HFFc6 (cell line): ENCODE results near the gene VPREB3. TPM values are rescaled to one million over a fixed set of nuclear protein-coding genes. Genes with fewer than 3 reads are reported as not detected.
"Not testable (repeated sequence)": the region's sequence is repeated elsewhere in the genome, so short reads cannot be mapped to it uniquely, and the experiment has no call there.

Experiments used
- DNase-seq: peaks from one replicate; pipeline ENCODE4 v3.0.0-alpha.2; 2018
- H3K27ac Mint-ChIP-seq: 2 replicates; pipeline ENCODE4 v1.8.0; 2020; ENCODE audit warnings: mild to moderate bottlenecking, mixed read lengths
- H3K27me3 Mint-ChIP-seq: 2 replicates; pipeline ENCODE4 v1.8.0; 2021; ENCODE audit warnings: mild to moderate bottlenecking, moderate library complexity, mixed read lengths; ENCODE audit not compliant: insufficient read depth
- H3K36me3 Mint-ChIP-seq: 2 replicates; pipeline ENCODE4 v1.8.0; 2021; ENCODE audit warnings: low read depth, mixed read lengths
- H3K4me1 Mint-ChIP-seq: 2 replicates; pipeline ENCODE4 v1.8.0; 2020; ENCODE audit warnings: low read depth, mixed read lengths
- H3K4me3 Mint-ChIP-seq: 2 replicates; pipeline ENCODE4 v1.8.0; 2020; ENCODE audit warnings: mild to moderate bottlenecking, moderate library complexity, mixed read lengths
- H3K9me3 Mint-ChIP-seq: 2 replicates; pipeline ENCODE4 v1.8.0; 2020; ENCODE audit warnings: mild to moderate bottlenecking, mixed read lengths
- CTCF ChIP-seq: fragments of 200-600 bp; sonication (generic); IDR thresholded peaks from 2 replicates; pipeline ENCODE4 v1.5.0; 2021; ENCODE audit warnings: antibody characterized with exemption, mild to moderate bottlenecking
- total RNA-seq, 6 experiments: library from RNA; stranded (reverse); fragmentation: NEBNext Ultra II Directional; extraction: Animal tissue kit (Norgen Biotek cat#: 25700); gene quantifications; 2 replicates in 1 of 6; 3 replicates in 5 of 6; pipeline ENCODE4 v1.2.3, GENCODE V29; 2021

The VPREB3 gene
- total RNA-seq, 6 experiments from 2014 or later = 0.33 to 0.57 TPM; not detected in 4

GRCh38 chr22:23744001-23744400, 10.2 kb downstream of the VPREB3 start:
- H3K36me3 Mint-ChIP-seq = peaks cover 17% of the 10 kb centered on the region
- peaks cover 6% of the 10 kb centered on the region; the same call in 1 of the 2 replicates for H3K4me1 Mint-ChIP-seq
- no peaks in the 10 kb centered on the region for H3K27me3 Mint-ChIP-seq
- no peaks in the 10 kb centered on the region for H3K9me3 Mint-ChIP-seq
- no peak for TF ChIP-seq CTCF
- DNase-seq = no peak
- H3K27ac Mint-ChIP-seq = no peak overlapping the region
- no peak overlapping the region for H3K4me3 Mint-ChIP-seq

- Mint-ChIP-seq H3K27me3 (no peaks in the 10 kb centered on the region), H3K27ac (no peak overlapping the region), H3K9me3 (no peaks in the 10 kb centered on the region), H3K4me1 (peaks cover 6% of the 10 kb centered on the region; the same call in 1 of the 2 replicates), H3K4me3 (no peak overlapping the region), H3K36me3 (peaks cover 17% of the 10 kb centered on the region)
- TF ChIP-seq CTCF = no peak
- no peak for DNase-seq
Observed at GRCh38 chr22:23743303-23743705, 10.9 kb downstream of the VPREB3 start.

GRCh38 chr22:23742505-23743264, 11.5 kb downstream of the VPREB3 start:
- Mint-ChIP-seq H3K36me3 (peaks cover 17% of the 10 kb centered on the region), H3K4me1 (peaks cover 6% of the 10 kb centered on the region; the same call in 1 of the 2 replicates), H3K27ac (no peak overlapping the region), H3K9me3 (no peaks in the 10 kb centered on the region), H3K4me3 (no peak overlapping the region), H3K27me3 (no peaks in the 10 kb centered on the region)
- no peak for DNase-seq
- TF ChIP-seq CTCF = no peak

GRCh38 chr22:23737696-23738095, 16.5 kb downstream of the VPREB3 start:
- no peak for DNase-seq
- Mint-ChIP-seq H3K9me3 (no peaks in the 10 kb centered on the region), H3K4me3 (no peak overlapping the region), H3K27ac (no peak overlapping the region), H3K36me3 (no peaks in the 10 kb centered on the region), H3K27me3 (no peaks in the 10 kb centered on the region), H3K4me1 (no peaks in the 10 kb centered on the region)
- no peak for TF ChIP-seq CTCF

- H3K4me1 Mint-ChIP-seq, DNase-seq, H3K36me3 Mint-ChIP-seq, H3K4me3 Mint-ChIP-seq, H3K9me3 Mint-ChIP-seq, H3K27ac Mint-ChIP-seq: not testable (repeated sequence)
- peaks cover 16% of the 10 kb centered on the region for H3K27me3 Mint-ChIP-seq
Observed at GRCh38 chr22:23728108-23728507, 26.1 kb downstream of the VPREB3 start.

- Mint-ChIP-seq H3K9me3 (no peaks in the 10 kb centered on the region), H3K4me1 (0 out of 2 replicates have a peak, but pooled peaks cover 5% of the 10 kb centered on the region), H3K36me3 (no peaks in the 10 kb centered on the region), H3K27ac (no peak overlapping the region), H3K27me3 (peaks cover 11% of the 10 kb centered on the region), H3K4me3 (no peak overlapping the region)
- TF ChIP-seq CTCF = no peak
- no peak for DNase-seq
Observed at GRCh38 chr22:23722724-23723123, 31.5 kb downstream of the VPREB3 start.
